RWPE2 (cell line): Measurements from ENCODE around the gene EMC1.
"Not testable (repeated sequence)": the region's sequence is repeated elsewhere in the genome, so short reads cannot be mapped to it uniquely, and the experiment has no call there.

Experiments
- ATAC-seq: fragments of 200-7000 bp; cut with Tn5 transposase; 3 replicates; pipeline ENCODE4 v1.9.1; 2021; ENCODE audit warnings: low read depth
- DNase-seq: peaks from one replicate; pipeline ENCODE4 v3.0.0-alpha.2; 2020; ENCODE audit warnings: low spot score
- H3K27ac ChIP-seq: fragments of 450-650 bp; 2 replicates; pipeline ENCODE4 v1.5.1; 2017; ENCODE audit warnings: mild to moderate bottlenecking; ENCODE audit not compliant: poor library complexity, severe bottlenecking
- H3K27me3 ChIP-seq: fragments of 250-450 bp; sonication (Bioruptor Pico); 2 replicates; pipeline ENCODE4 v1.5.1; 2021; ENCODE audit warnings: mild to moderate bottlenecking, moderate library complexity; ENCODE audit not compliant: insufficient read depth, poor library complexity, severe bottlenecking
- H3K36me3 ChIP-seq: fragments of 250-450 bp; sonication (Bioruptor Pico); 2 replicates; pipeline ENCODE4 v1.5.1; 2020; ENCODE audit warnings: low read depth, mild to moderate bottlenecking, moderate library complexity
- H3K4me1 ChIP-seq: fragments of 250-450 bp; sonication (Bioruptor Pico); 2 replicates; pipeline ENCODE4 v1.5.1; 2021; ENCODE audit warnings: mild to moderate bottlenecking, moderate library complexity; ENCODE audit not compliant: insufficient read depth, poor library complexity, severe bottlenecking
- H3K4me3 ChIP-seq: fragments of 250-450 bp; sonication (Bioruptor Pico); 2 replicates; pipeline ENCODE4 v1.5.1; 2021; ENCODE audit warnings: mild to moderate bottlenecking, moderate library complexity; ENCODE audit not compliant: severe bottlenecking
- H3K9me3 ChIP-seq: fragments of 250-450 bp; sonication (Bioruptor Pico); 2 replicates; pipeline ENCODE4 v1.5.1; 2021; ENCODE audit warnings: mild to moderate bottlenecking, moderate library complexity; ENCODE audit not compliant: severe bottlenecking
- TF ChIP-seq, protein P1 (sequence below): fragments of 450-650 bp; IDR thresholded peaks from one replicate; pipeline ENCODE4 v1.5.1; 2017; ENCODE audit warnings: mild to moderate bottlenecking, moderate library complexity; ENCODE audit not compliant: poor library complexity, severe bottlenecking

EMC1 gene

GRCh38 chr1:19257178-19257914 lies 6.0 kb upstream of the EMC1 start:
- Histone ChIP-seq H3K27me3 (no peaks in the 10 kb centered on the region), H3K27ac (no peak overlapping the region), H3K36me3 (peaks cover 59% of the 10 kb centered on the region), H3K4me1 (peaks cover 10% of the 10 kb centered on the region), H3K4me3 (no peak overlapping the region), H3K9me3 (no peaks in the 10 kb centered on the region)
- no peak for DNase-seq
- TF ChIP-seq, protein P1, sequence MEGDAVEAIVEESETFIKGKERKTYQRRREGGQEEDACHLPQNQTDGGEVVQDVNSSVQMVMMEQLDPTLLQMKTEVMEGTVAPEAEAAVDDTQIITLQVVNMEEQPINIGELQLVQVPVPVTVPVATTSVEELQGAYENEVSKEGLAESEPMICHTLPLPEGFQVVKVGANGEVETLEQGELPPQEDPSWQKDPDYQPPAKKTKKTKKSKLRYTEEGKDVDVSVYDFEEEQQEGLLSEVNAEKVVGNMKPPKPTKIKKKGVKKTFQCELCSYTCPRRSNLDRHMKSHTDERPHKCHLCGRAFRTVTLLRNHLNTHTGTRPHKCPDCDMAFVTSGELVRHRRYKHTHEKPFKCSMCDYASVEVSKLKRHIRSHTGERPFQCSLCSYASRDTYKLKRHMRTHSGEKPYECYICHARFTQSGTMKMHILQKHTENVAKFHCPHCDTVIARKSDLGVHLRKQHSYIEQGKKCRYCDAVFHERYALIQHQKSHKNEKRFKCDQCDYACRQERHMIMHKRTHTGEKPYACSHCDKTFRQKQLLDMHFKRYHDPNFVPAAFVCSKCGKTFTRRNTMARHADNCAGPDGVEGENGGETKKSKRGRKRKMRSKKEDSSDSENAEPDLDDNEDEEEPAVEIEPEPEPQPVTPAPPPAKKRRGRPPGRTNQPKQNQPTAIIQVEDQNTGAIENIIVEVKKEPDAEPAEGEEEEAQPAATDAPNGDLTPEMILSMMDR: no peak
- no peak for ATAC-seq

- not testable (repeated sequence) for H3K9me3 ChIP-seq, H3K4me3 ChIP-seq, ATAC-seq, DNase-seq, H3K27ac ChIP-seq, H3K27me3 ChIP-seq, H3K4me1 ChIP-seq
- peaks cover 59% of the 10 kb centered on the region for H3K36me3 ChIP-seq
Measured at GRCh38 chr1:19256301-19256700, 5.0 kb upstream of the EMC1 start.

GRCh38 chr1:19255288-19255687 lies 4.0 kb upstream of the EMC1 start:
- no peak for DNase-seq
- Histone ChIP-seq H3K27ac (no peak overlapping the region), H3K36me3 (peaks cover 59% of the 10 kb centered on the region), H3K9me3 (no peaks in the 10 kb centered on the region), H3K4me3 (no peak overlapping the region), H3K4me1 (peaks cover 11% of the 10 kb centered on the region), H3K27me3 (no peaks in the 10 kb centered on the region)
- TF ChIP-seq, protein P1: no peak
- no peak for ATAC-seq

DNA sequence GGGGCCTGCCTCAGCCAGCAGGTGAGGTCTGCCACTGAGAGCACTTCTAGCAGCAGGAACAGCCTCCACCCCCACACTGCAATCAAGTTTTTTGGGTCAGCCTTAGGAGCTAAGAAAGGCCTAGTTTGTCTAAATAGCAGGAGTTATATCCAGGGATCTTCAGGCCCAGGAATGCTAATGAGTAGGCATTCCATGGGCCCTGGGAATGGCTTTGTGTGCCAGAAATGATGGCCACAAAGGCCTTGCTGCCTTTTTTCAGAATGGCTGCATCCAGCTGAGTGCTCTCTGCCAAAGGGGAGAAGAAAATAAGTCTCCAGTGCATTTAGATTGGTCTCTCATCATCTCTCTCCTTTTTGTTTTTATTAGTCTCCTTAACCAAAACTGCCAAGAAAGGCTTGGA lies 3.1 kb upstream of the EMC1 start:
- no peaks in the 10 kb centered on the region for H3K9me3 ChIP-seq
- no peaks in the 10 kb centered on the region for H3K27me3 ChIP-seq
- DNase-seq: no peak
- H3K27ac ChIP-seq: no peak overlapping the region
- ATAC-seq: no peak
- peaks cover 11% of the 10 kb centered on the region for H3K4me1 ChIP-seq
- H3K4me3 ChIP-seq: no peak overlapping the region
- H3K36me3 ChIP-seq: peaks cover 53% of the 10 kb centered on the region
- TF ChIP-seq, protein P1: no peak

DNA sequence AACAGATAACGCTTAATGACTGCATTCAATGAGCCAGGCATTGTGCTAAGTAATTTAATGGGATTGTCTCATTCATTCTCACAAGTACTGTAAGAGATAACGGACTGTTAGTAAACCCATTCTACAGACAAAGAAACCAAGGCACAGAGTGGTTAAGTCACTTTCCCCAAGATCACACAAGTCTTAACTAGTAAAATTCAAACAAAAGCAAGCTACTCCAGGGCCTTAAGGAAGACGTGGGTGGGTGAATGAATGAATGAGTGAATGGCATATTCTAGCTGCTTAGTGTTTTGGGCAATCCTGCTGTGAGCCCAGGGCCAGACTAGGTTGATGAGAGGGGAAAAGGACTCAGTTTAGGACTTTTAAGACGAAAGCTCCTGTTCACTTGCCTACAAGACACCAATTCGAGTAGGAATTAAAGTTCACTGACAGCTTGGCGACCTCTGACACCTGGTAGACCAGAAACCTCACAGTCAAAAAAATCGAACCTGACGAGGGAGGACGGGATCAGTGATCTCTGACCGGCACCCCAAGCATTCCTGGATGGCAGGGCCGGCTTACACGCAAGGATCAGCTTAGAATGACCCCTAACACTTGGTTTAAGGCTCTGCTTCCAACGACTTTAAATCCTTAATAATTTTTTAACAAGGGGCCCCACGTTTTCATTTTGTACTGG lies 557 bp downstream of the EMC1 start:
- H3K27ac ChIP-seq: peak overlapping the region; percentile 73
- peak overlapping the region; percentile 67 for H3K4me3 ChIP-seq
- TF ChIP-seq, protein P1: no peak
- H3K27me3 ChIP-seq: no peaks in the 10 kb centered on the region
- H3K4me1 ChIP-seq: peaks cover 11% of the 10 kb centered on the region
- DNase-seq (no peak), ATAC-seq (no peak)
- H3K9me3 ChIP-seq: no peaks in the 10 kb centered on the region
- H3K36me3 ChIP-seq: peaks cover 23% of the 10 kb centered on the region
